ENCODE data around the gene PPP2R3B.

DNA sequence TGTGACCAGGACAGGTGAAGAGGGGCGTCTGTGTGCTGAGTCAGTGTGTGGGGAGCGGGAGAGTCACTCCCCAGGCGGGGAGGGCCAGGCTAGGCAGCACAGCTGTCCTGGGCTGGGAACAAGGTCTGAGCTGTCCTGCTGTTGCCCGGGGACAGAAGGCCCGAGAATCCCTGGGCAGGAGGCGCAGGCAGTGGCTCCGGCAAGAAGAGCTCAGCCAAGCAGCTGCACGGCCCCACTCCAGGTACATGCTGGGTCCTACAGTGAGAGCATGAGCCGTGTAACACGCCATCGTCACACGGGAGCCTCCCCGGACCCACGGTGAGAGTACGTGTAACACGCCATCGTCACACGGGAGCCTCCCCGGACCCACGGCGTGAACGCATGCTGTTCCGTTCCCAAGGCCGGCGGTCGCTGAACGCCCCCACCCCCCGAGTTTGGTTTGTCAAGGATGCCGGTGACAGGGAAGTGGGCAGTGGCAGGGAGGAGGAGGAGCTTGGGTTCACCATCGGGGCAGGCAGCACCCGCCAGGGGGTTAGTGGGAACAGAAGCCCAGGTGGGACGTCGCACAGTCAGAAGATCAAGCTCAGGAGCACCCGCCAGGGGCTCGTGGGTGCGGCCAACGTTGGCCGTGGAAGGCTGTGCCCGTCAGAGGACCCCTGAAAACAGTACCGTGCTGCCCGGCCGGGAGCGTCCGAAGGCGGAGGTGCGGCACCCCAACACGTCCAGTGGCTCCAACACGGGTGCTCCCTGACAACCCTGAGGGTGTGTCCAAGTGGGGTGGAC is 15.6 kb downstream of the PPP2R3B start:
- TF ChIP-seq, protein P1, sequence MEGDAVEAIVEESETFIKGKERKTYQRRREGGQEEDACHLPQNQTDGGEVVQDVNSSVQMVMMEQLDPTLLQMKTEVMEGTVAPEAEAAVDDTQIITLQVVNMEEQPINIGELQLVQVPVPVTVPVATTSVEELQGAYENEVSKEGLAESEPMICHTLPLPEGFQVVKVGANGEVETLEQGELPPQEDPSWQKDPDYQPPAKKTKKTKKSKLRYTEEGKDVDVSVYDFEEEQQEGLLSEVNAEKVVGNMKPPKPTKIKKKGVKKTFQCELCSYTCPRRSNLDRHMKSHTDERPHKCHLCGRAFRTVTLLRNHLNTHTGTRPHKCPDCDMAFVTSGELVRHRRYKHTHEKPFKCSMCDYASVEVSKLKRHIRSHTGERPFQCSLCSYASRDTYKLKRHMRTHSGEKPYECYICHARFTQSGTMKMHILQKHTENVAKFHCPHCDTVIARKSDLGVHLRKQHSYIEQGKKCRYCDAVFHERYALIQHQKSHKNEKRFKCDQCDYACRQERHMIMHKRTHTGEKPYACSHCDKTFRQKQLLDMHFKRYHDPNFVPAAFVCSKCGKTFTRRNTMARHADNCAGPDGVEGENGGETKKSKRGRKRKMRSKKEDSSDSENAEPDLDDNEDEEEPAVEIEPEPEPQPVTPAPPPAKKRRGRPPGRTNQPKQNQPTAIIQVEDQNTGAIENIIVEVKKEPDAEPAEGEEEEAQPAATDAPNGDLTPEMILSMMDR (IDR thresholded peaks at IDR 0.05): no peak
- no peak for TF ChIP-seq POLR2A (IDR thresholded peaks at IDR 0.05)
